ENCODE data around the gene IFT74.
A peak's percentile ranks its signal among the peaks of the same experiment; 100 is the strongest.
"Not testable (repeated sequence)": the region's sequence is repeated elsewhere in the genome, so short reads cannot be mapped to it uniquely, and the experiment has no call there.

Gene IFT74

GRCh38 chr9:27065288-27065687, 109.1 kb downstream of the IFT74 start:
- H3K4me3 ChIP-seq (ENCODE audit: low read depth, low read length) = no peak overlapping the region

DNA sequence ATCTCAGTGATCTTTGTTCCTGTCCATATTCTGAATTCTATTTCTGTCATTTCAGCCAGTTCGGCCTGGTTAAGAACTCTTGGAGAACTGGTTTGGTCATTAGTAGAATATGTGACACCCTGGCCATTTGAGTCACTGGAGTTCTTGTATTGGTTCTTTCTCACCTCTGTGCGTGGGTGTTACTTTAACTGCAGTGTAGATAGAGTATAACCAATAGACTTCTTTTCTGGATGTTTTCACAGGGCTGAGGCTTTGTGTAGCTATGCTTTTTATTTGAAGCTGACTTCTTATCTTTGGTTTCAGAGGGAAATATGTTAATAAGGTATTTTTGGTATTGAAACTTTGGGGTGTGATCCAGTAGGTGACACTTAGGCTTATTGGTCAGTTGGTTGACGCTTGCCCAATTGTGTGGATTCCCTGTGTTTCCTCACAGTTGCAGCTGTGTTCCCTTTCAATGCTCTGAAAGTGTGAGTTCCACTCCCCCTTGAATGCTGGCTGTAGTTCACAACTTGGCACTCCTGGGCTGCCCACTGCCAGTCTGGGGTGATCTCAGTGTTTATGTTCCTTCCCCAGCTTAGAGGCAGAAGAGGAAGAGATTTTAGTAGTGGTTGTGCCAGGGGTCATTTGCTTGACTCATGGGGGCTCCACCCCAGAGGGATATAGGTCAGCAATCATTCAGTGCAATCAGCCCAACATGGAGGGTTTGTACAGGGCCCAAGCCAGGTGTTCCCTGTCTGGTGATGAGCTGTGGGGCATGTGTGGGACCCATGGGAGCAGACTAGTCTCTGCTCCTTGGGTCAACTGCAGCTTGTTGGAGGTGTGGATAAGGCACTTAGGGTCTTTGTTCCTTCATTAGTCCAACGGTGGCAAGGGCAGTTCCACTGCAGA, 117.9 kb downstream of the IFT74 start:
- no peak overlapping the region for H3K4me3 ChIP-seq (ENCODE audit: low read depth, low read length)

- no peak overlapping the region for H3K4me3 ChIP-seq (ENCODE audit: low read depth, low read length)
These were observed 122.5 kb downstream of the IFT74 start for GRCh38 chr9:27078685-27079084.

DNA sequence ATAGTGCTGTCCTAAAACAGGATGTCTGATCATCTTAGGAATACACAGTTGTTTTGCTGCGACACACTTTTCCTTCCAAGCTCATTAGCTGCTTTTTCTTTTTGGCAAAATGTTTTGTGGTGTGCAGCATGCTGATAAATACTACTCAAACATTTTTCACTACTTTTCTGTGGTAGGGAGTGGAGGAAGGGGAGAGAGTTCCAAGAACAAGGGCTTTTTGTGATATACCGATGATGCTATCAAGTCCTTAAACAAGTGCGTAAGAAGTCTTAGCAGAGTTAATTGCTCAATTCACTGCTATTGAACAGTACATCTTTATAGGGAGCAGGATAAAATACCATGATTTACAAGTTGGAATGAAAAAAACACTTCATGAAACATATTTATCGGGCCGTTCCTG, 129.2 kb downstream of the IFT74 start:
- H3K4me3 ChIP-seq (ENCODE audit: low read depth, low read length) = no peak overlapping the region

- H3K4me3 ChIP-seq (ENCODE audit: low read depth, low read length) = no peak overlapping the region
These were observed 130.8 kb downstream of the IFT74 start for GRCh38 chr9:27086818-27087680.

- no peak overlapping the region for H3K4me3 ChIP-seq (ENCODE audit: low read depth, low read length)
These were observed 132.8 kb downstream of the IFT74 start for GRCh38 chr9:27088981-27089380.

- no peak overlapping the region for H3K4me3 ChIP-seq (ENCODE audit: low read depth, low read length)
These were observed 133.5 kb downstream of the IFT74 start for GRCh38 chr9:27089706-27090105.

DNA sequence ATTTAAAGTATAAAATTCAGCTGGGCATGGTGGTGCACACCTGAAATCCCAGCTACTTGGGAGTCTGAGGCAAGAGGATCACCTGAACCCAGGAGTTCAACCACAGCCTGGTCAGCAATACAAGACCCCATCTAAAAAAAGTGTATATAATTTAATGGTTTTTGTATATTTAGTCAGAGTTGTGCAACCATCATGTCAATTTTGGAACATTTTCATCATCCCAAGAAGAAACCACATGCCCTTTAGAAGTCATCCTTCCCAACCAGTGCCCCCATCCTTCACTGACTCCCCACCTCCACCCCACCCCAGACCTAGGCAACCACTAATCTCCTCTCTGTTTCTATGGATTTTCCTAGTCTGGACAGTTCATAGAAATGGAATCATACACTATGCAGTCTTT, 134.0 kb downstream of the IFT74 start:
- H3K4me3 ChIP-seq (ENCODE audit: low read depth, low read length) = no peak overlapping the region

- H3K4me3 ChIP-seq (ENCODE audit: low read depth, low read length) = no peak overlapping the region
These were observed 134.5 kb downstream of the IFT74 start for GRCh38 chr9:27090711-27091110.

DNA sequence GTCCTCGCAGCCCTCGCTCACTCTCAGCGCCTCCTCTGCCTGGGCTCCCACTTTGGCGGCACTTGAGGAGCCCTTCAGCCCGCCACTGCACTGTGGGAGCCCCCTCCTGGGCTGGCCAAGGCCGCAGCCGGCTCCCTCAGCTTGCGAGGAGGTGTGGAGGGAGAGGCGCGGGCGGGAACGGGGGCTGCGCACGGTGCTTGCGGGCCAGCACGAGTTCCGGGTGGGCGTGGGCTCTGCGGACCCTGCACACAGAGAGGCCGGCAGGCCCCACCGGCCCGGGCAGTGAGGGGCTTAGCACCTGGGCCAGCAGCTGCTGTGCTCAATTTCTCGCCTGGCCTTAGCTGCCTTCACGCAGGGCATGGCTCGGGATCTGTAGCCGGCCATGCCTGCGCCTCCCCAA, 136.3 kb downstream of the IFT74 start:
- H3K4me3 ChIP-seq (ENCODE audit: low read depth, low read length) = not testable (repeated sequence)

GRCh38 chr9:27093384-27094067, 137.3 kb downstream of the IFT74 start:
- H3K4me3 ChIP-seq (ENCODE audit: low read depth, low read length) = not testable (repeated sequence)

GRCh38 chr9:27094640-27095298, 138.6 kb downstream of the IFT74 start:
- no peak overlapping the region for H3K4me3 ChIP-seq (ENCODE audit: low read depth, low read length)

DNA sequence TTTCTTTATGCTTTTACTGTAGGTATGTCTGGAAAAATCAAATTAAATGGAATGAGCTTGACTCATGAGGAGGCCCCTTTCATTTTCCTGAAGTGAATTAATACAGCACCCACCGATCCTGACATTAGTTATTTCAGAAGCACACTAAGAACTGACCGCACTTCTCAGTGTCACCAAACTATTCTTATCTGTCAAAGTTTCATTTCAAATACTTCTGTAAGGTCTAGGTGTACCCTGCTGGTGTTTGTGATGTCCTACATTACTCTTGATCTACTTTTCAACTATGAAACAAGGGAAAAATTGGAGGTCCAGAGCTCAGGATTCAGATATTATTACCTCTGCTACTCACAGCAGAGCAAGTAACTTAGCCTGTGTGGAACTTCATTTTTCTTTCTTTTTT, 151.0 kb downstream of the IFT74 start:
- no peak overlapping the region for H3K4me3 ChIP-seq (ENCODE audit: low read depth, low read length)

GRCh38 chr9:27108981-27109541, 152.8 kb downstream of the IFT74 start, which contains the start of gene TEK:
TEK (plus strand) TSS chr9:27109225; CDS start chr9:27109591, 366 bp downstream.
- H3K4me3 ChIP-seq (ENCODE audit: low read depth, low read length) = peak within 1 kb of the TSS; percentile 63

DNA sequence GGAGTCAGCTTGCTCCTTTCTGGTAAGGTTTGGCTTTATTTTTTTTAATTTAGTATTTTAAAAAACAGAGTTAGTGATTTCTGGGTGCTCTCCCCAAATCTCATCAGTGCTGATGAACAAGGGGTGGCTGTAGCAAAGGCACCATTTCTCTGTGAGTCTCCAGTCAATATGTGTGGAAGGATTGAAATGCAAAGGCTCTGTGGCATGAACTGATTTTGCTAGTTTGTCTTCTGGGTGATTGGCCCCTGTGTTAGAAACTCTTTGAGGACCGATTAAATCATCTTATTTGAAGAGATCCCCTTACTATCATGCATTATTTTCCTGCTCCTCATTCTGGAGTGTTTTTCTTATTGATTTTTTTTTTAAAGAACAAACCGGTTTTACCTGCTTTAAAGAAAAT, 153.4 kb downstream of the IFT74 start:
- H3K4me3 ChIP-seq (ENCODE audit: low read depth, low read length) = peak overlapping the region; percentile 63

DNA sequence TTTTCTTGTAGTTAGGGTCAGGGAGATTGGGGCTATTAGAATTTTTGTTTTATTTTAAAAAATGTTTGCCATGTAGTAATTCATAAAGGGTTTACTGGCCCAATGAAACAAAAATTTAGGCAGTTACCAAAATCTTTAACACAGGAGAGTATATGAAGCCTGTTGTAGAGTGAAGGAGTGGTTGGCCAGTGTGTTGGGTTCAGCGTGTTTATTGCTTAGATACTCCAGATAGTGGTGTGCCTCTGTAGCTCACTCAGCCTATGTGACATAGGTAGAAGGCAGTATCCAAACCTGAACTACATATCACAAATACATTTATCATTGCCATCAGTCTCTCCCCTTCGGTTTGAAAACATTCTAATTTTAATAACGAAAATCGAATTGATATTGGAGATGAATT, 154.0 kb downstream of the IFT74 start:
- peak overlapping the region; percentile 25 for H3K4me3 ChIP-seq (ENCODE audit: low read depth, low read length)

DNA sequence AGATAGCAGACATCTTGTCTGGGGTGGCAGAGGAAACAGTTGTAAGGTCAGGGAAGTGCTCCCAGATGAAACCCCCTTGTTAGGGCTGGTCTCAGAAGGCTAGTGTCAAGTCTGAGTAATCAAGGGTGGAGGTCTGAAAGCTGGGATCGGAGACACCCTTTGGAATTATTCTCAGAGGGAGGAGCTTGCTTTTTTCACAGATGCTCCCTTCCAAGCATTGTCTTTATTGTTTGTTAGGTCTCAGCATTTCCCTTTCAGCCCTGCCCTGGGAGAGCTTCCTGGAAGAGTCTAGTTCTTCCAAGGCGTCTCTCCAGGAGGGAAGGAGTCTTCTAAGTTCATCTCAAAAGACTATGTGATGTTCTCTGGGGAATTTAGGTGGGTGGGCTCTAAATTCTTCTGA, 156.0 kb downstream of the IFT74 start:
- no peak overlapping the region for H3K4me3 ChIP-seq (ENCODE audit: low read depth, low read length)

Measured in iPS-11a (cell line).